SK-N-SH treated with all-trans-retinoic acid at 6 μM for 48 hours (cell line): ENCODE results near the gene LYPD5.

Experiments
- ISL1 ChIP-seq: fragments of 250-450 bp; sonication (Bioruptor Pico); IDR thresholded peaks from 2 replicates; pipeline ENCODE4 v2.1.2; 2022; ENCODE audit warnings: mild to moderate bottlenecking, moderate library complexity
- PPARA ChIP-seq: fragments of 250-450 bp; sonication (Bioruptor Pico); IDR thresholded peaks from 2 replicates; pipeline ENCODE4 v1.5.0; 2020; ENCODE audit warnings: mild to moderate bottlenecking, borderline replicate concordance
- RARB ChIP-seq: fragments of 250-450 bp; sonication (Bioruptor Pico); IDR thresholded peaks from 2 replicates; pipeline ENCODE4 v1.8.0; 2021; ENCODE audit warnings: mild to moderate bottlenecking, moderate library complexity
- SNAI2 ChIP-seq: fragments of 250-450 bp; sonication (Bioruptor Pico); IDR thresholded peaks from 2 replicates; pipeline ENCODE4 v1.5.0; 2020; ENCODE audit warnings: mild to moderate bottlenecking, moderate library complexity
- TCF4 ChIP-seq: fragments of 250-450 bp; sonication (Bioruptor Pico); IDR thresholded peaks from 2 replicates; pipeline ENCODE4 v1.8.0; 2021; ENCODE audit warnings: mild to moderate bottlenecking, moderate library complexity, borderline replicate concordance
- TSHZ2 ChIP-seq: fragments of 250-450 bp; sonication (Bioruptor Pico); IDR thresholded peaks from 2 replicates; pipeline ENCODE4 v1.5.0; 2020; ENCODE audit warnings: mild to moderate bottlenecking, moderate library complexity
- ZC3H10 ChIP-seq: fragments of 250-450 bp; sonication (Bioruptor Pico); IDR thresholded peaks from 2 replicates; pipeline ENCODE4 v1.5.1; 2021; ENCODE audit warnings: mild to moderate bottlenecking, moderate library complexity
- ZFP3 ChIP-seq: fragments of 250-450 bp; sonication (Bioruptor Pico); IDR thresholded peaks from 2 replicates; pipeline ENCODE4 v1.5.0; 2020; ENCODE audit warnings: mild to moderate bottlenecking, moderate library complexity
- ZFP30 ChIP-seq: fragments of 450-650 bp; formaldehyde crosslinking; IDR thresholded peaks from 2 replicates; pipeline ENCODE4 v1.5.0; 2022; ENCODE audit warnings: mild to moderate bottlenecking, moderate library complexity
- ZNF565 ChIP-seq: fragments of 450-650 bp; formaldehyde crosslinking; conservative IDR thresholded peaks from 2 replicates; pipeline ENCODE4 v1.5.0; 2020; ENCODE audit warnings: low read depth, mild to moderate bottlenecking, moderate library complexity
- ZNF70 ChIP-seq: fragments of 450-650 bp; formaldehyde crosslinking; IDR thresholded peaks from 2 replicates; pipeline ENCODE4 v1.5.0; 2020; ENCODE audit warnings: mild to moderate bottlenecking, moderate library complexity
- ZNF8 ChIP-seq: fragments of 450-650 bp; formaldehyde crosslinking; IDR thresholded peaks from 2 replicates; pipeline ENCODE4 v1.5.0; 2020; ENCODE audit warnings: mild to moderate bottlenecking, moderate library complexity
- TF ChIP-seq, protein P1 (sequence below): fragments of 250-450 bp; sonication (Bioruptor Pico); IDR thresholded peaks from 2 replicates; pipeline ENCODE4 v1.8.0; 2021; ENCODE audit warnings: low read depth, mild to moderate bottlenecking, moderate library complexity, borderline replicate concordance
- TF ChIP-seq, protein P2 (sequence below): fragments of 250-450 bp; sonication (Bioruptor Pico); IDR thresholded peaks from 2 replicates; pipeline ENCODE4 v1.8.0; 2020; ENCODE audit warnings: mild to moderate bottlenecking, moderate library complexity, borderline replicate concordance

- no peak for TF ChIP-seq TSHZ2 (CRISPR knock-in tag)
- TF ChIP-seq ZNF565: no peak
- no peak for TF ChIP-seq ZC3H10 (CRISPR knock-in tag)
- TF ChIP-seq PPARA (CRISPR knock-in tag): no peak
- no peak for TF ChIP-seq ZFP3 (CRISPR knock-in tag)
- no peak for TF ChIP-seq SNAI2 (CRISPR knock-in tag)
- TF ChIP-seq, protein P1, sequence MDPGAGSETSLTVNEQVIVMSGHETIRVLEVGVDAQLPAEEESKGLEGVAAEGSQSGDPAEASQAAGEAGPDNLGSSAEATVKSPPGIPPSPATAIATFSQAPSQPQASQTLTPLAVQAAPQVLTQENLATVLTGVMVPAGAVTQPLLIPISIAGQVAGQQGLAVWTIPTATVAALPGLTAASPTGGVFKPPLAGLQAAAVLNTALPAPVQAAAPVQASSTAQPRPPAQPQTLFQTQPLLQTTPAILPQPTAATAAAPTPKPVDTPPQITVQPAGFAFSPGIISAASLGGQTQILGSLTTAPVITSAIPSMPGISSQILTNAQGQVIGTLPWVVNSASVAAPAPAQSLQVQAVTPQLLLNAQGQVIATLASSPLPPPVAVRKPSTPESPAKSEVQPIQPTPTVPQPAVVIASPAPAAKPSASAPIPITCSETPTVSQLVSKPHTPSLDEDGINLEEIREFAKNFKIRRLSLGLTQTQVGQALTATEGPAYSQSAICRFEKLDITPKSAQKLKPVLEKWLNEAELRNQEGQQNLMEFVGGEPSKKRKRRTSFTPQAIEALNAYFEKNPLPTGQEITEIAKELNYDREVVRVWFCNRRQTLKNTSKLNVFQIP (CRISPR knock-in tag): no peak
- TF ChIP-seq, protein P2, sequence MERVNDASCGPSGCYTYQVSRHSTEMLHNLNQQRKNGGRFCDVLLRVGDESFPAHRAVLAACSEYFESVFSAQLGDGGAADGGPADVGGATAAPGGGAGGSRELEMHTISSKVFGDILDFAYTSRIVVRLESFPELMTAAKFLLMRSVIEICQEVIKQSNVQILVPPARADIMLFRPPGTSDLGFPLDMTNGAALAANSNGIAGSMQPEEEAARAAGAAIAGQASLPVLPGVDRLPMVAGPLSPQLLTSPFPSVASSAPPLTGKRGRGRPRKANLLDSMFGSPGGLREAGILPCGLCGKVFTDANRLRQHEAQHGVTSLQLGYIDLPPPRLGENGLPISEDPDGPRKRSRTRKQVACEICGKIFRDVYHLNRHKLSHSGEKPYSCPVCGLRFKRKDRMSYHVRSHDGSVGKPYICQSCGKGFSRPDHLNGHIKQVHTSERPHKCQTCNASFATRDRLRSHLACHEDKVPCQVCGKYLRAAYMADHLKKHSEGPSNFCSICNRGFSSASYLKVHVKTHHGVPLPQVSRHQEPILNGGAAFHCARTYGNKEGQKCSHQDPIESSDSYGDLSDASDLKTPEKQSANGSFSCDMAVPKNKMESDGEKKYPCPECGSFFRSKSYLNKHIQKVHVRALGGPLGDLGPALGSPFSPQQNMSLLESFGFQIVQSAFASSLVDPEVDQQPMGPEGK (CRISPR knock-in tag): no peak
- TF ChIP-seq ISL1 (CRISPR knock-in tag): no peak
- no peak for TF ChIP-seq RARB (CRISPR knock-in tag)
- no peak for TF ChIP-seq ZFP30 (CRISPR knock-in tag)
- no peak for TF ChIP-seq TCF4 (CRISPR knock-in tag)
- no peak for TF ChIP-seq ZNF8 (CRISPR knock-in tag)
- TF ChIP-seq ZNF70 (CRISPR knock-in tag): no peak
Observed at GRCh38 chr19:43802216-43802951, at the start of gene LYPD5.
